HG03354 (cell line): ENCODE data around the gene MAK.
"Not testable (repeated sequence)": the region's sequence is repeated elsewhere in the genome, so short reads cannot be mapped to it uniquely, and the experiment has no call there.

Source experiments
- ATAC-seq: cut with Tn5 transposase; IDR thresholded peaks from one replicate; pipeline ENCODE4 v1.9.1; 2021; ENCODE audit warnings: mild to moderate bottlenecking; ENCODE audit not compliant: unreplicated experiment, poor library complexity, severe bottlenecking

Gene MAK, protein sequence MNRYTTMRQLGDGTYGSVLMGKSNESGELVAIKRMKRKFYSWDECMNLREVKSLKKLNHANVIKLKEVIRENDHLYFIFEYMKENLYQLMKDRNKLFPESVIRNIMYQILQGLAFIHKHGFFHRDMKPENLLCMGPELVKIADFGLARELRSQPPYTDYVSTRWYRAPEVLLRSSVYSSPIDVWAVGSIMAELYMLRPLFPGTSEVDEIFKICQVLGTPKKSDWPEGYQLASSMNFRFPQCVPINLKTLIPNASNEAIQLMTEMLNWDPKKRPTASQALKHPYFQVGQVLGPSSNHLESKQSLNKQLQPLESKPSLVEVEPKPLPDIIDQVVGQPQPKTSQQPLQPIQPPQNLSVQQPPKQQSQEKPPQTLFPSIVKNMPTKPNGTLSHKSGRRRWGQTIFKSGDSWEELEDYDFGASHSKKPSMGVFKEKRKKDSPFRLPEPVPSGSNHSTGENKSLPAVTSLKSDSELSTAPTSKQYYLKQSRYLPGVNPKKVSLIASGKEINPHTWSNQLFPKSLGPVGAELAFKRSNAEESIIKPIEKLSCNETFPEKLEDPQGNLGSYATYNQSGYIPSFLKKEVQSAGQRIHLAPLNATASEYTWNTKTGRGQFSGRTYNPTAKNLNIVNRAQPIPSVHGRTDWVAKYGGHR

DNA sequence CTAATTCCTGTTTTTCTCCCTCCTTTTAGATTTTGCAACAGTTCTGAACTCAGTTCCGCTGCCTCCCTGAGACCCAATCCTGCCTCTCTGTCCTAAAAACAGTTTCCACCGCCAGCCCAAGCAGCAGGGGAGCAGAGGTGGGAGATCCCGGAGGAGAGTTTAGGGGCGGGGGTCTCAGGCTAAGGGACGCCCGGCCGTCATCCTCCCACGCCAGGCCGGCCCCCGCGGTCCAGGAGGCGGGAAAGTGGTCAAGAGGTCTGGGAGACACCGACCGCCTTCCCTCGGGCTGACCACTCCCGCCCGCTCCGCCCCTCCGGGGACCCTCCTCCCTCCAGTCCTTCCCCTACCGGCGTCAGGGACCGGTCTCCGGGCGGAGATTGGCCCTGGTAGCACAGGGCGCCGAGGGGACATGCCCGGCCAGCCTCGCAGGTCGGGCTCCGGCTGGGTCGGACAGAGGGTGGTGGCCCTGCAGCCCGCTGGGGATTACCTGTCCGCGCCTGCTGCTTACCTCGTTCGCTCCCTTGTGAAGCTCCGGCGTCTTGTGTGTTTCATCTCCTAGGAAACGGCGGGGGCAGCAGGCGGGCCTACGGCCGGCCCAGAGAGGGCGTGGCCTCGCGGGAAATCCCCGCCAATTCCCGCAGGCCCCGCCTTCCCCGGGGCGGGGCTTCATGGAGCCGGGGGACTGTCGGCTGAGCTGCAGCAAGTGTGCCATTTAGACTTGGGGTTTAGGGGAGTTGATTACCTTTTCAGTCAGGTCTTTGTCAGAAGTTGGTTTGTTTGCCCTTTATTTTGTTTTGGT is at the start of gene MAK:
MAK (minus strand) TSS at position 545 of the 799 bp plus-strand sequence. CDS start 7,891 bp downstream, outside the sequence.
- peak; percentile 82 for ATAC-seq

DNA sequence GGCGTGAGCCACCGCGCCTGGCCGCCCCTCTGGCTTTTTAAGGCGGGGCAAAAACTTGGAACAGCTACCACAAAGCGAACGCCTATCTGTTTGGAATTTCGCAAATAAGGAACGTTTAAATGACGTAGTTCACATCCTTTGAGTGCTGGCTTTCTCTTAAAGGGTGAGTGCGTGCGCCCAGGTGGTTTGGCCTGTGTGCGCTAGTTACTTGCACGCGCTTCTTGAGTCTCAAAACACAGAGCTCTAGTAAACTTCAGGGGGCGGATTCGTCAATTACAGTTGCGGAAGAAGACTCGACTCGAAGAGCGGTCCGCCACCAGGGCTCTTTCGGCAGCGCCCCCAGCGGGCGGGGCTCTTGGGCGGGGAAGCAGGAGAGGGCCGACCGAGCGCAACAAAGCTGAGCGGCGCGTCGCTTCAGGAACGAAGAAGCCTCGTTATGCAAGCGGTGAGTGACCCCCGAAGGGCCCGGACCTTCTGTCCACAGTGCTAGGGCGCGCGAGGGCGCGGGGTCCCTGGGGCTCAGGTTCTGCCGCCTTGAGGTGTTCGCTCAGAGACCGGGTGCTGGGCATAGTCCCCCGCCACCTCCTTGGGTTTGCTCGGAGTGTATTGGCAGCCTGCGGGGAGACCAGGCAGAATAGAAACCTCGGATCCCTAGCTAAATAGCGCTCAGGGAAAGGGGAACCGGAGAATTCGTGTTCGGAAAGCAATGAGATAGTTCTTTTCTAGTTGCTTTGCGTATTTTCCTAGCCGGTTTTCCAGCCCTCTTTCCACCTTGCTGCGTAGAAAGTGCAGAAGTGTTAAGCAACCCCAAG is 48.6 kb upstream of the MAK start, which contains the start of gene SYCP2L:
SYCP2L (plus strand) TSS at position 362 of the 812 bp plus-strand sequence; CDS start at position 437, 75 bp downstream.
- ATAC-seq = peak; percentile 61

DNA sequence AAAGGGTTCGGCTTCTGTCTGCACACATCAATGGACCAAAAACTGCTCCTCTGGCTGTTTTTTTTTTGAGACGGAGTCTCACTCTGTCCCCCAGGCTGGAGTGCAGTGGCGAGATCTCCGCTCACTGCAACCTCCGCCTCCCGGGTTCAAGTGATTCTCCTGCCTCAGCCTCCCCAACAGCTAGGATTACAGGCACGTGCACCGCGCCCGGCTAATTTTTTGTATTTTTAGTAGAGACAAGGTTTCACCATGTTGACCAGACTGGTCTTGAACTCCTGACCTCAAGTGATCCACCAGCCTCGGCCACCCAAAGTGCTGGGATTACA is 48.0 kb upstream of the MAK start:
- not testable (repeated sequence) for ATAC-seq

DNA sequence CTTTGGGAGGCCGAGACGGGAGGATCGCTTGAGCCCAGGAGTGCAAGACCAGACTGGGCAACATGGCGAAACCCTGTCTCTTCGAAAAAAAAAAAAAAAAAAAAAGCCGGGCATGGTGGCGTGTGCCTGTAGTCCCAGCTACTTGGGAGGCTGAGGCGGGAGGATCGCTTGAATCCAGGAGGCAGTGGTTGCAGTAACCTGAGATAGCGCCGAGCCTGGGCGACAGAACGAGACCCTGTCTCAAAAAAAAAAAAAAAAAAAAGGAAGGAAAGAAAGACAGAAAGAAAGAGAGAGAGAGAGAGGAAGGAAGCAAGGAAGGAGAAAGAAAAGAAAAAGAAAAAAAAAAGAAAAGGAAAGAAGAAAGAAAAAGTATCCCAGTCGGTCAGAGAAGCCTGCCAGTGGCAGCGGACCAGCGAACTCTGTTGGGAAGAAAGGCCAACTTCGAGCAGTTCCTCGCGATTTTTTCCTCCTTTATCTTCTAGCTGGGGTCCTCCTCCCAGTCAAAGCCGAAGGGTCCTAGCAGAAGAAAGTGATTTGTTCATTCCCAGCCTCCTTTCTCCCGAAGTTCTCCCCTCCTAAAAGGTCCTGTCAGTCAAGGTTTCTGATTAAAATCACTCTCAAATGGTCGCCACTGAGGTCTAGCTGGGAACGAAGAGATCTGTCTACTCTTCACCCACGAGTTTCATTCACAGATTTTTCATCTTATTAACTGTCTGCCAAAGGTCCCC is 46.1 kb upstream of the MAK start:
- no peak for ATAC-seq

DNA sequence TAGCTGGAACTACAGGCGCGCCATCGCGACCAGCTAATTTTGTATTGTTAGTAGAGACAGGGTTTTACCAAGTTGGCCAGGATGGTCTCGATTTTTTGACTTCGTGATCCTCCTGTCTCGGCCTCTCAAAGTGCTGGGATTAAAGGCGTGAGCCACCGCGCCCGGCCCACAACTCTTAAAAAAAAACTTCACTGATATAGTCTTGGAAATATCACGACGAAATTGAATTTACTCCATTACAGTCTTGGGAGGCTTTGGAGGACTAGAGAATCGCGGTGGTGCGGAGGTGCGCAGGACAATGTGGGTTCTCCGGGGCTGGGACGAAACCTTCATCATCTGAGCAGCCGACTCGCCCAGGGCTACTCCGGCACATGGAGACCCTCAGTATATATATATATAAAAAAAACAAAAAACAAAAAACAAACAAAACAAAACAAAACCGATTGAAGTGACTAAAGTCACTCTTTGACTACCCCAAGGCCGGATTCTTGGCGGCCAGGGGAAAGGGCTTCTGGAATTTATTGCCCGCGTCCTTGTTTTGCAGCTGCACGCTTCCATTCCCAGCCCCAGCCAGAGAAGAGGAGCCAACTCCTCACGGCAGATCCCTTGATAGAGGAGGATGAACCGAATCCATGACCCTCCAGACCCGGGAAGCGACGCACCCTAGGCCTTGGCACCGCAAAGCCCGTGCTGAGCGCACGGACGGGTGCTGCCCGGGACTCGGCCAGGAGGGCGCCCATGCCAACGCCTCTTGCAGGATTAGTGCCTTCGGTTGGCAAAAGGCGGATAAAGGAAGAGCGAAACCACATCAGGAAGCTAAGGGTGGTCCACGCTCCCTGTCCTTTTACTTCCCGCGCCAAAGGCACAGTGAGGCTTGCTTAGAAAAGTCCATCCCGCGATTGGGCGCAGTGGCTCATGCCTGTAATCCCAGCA is 45.2 kb upstream of the MAK start:
- no peak for ATAC-seq

DNA sequence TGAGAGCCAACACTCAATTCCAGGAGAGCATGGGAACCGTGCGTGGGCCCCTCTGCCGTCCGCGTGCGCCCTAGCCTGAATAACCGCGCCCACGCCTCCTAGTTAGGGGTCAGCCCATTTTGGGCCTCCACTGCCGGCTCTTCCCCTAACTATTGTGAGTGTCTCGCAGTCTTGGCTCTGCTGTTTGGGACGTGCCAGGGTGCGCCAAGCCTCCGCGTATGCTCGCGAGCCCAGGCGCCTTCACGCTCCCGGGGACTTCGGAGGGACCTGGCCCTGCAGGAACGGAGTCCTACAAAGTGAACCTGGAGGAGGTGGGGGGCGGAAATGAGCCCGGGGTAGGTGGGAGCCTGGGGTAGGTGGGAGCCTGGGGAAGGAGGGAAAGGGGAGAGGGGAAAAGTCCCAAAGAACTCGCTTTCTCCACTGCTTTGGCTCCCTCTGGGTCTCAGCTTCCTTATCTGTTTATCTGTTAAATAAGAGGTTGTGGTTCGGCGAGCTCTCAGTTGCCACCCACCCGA is 44.4 kb upstream of the MAK start:
- no peak for ATAC-seq

DNA sequence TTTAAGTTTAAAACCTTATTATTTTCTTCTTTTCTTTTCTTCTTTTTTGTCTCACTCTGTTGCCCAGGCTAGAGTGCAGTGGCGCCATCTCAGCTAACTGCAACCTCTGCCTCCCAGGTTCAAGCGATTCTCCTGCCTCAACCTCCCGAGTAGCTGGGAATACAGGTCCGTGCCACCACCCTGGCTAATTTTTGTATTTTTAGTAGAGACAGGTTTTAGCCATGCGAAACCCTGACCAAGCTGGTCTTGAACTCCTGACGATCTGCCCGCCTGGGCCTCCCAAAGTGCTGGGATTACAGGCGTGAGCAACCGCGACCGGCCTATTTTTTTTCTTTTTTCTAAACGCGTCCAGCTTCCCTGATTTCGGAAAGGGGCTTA is 43.9 kb upstream of the MAK start:
- ATAC-seq = not testable (repeated sequence)

DNA sequence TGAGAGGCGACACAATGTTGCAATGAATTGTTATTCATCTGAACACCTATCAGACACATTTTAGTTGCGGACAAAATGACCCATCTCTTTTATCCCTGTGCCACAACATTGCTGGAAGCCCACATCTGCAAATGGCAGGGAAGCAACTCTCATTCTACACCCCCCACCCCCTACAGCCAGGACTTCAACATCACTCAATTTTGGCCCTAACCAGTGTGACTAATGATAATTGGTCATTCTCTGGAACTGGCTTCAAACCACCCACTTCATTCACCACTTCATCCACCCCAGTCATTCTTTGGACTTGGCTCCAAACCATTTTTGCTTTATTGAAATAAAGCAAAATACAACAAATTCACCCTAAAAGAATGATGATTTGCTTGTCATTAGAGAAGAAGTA is 42.0 kb upstream of the MAK start:
- no peak for ATAC-seq

DNA sequence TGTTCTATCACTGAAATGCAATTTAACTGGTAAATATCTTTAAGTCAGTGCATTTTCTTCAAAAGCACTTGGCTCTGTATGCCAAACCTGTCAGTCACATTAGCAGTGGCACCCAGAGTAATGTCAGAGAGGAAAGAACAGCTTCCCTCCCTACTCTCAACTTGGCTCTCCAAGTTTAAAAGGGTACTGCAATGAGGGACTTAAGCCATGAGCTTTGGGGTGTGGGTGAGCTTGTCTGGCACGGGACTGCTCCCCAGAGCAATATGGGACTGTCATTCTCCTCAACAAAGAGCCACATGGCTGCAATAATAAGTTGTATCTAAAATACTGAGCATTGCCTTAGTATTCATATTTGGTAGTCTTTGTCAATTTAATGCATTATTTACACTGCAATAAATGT is 39.5 kb upstream of the MAK start:
- no peak for ATAC-seq

DNA sequence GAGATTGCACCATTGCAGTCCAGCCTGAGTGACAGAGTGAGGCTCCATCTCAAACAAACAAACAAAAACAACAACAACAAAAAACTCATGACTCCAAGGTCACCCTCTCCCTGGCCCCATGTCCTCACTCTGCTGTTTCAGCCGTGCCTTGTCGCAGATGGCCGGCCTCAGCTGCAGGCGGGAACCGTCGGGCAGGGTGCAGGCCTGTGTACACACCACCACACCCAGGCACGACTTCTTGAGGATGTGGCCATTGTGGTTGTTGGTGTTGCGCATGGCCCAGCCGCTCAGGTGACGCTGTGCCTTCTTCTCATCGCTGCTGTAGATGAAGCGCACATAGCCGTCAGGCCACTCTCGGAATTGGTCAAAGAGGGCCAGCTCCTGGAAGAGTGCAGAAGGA is 38.7 kb upstream of the MAK start:
- no peak for ATAC-seq

DNA sequence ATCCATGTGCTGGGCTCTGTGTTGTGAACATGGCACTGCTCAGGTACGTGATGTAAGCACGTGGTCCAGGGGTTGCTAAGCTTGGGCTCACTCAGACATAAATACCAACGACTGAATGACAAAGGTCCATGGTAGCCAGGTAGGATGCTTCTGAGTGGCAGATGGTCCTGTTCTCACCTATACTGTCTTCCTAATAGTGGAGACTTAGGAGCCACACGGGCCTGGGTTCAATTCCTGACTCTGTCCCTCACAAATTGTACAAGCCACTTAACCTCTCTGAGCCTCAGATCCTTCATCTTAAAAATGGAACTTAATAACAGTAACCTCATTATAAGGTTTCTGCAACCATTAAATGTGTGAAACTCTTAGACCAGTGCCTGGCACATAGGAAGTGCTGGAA is 36.7 kb upstream of the MAK start:
- no peak for ATAC-seq

DNA sequence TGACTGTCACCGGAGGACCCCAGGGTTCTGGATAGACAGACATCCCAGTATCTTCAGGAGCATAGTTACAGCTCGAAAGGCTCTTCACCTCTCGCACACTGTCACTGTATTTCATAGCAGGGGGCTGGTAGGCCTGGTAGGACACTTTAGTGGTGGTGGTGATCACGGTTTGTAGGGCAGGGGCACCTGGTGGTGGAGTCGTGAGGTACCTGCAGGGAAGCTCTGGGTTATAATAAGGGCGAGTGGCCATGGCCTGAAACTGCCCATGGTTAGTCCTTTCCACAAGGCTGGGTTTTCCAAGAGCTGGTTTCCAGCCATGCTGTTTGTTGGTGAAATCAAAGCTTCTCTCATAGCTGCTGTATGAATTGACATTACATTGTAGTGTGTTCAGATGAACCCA is 35.9 kb upstream of the MAK start:
- ATAC-seq = no peak

DNA sequence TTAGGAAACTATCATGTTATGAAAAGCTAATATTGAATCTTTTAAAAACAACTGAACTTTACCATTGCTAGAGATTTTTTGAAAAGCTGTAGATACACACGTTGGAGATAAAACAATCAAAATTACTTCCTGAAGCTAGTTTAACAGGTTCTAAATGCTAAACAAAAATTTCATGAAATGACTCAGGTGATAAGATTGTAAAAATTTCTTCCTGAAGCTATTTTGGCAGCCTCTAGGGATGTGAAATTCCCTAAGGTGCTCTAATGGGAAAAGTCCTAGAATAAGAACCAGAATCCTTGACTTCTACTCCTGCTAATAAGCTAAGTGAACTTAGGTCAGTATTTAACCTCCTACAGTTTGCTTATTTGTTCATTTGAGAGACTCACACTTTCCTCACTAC is 35.0 kb upstream of the MAK start:
- ATAC-seq = no peak

DNA sequence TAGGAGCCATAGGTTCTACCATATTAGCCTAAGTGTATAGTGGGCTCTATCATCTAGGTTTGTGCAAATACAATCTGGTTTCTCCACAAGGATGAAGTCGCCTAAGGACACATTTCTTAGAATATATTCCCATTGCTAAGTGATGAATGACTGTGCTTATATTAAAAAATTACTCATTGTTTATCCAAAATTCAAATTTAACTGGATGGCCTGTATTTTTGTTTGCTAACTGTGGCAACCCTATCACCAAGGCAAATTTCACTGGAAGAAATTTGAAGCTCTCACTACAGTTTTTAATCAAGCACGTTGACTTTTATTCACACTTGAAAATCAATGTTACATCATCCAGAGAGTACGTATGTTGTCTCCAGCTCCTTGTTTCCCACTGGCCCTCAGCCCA is 29.6 kb upstream of the MAK start:
- ATAC-seq = no peak

DNA sequence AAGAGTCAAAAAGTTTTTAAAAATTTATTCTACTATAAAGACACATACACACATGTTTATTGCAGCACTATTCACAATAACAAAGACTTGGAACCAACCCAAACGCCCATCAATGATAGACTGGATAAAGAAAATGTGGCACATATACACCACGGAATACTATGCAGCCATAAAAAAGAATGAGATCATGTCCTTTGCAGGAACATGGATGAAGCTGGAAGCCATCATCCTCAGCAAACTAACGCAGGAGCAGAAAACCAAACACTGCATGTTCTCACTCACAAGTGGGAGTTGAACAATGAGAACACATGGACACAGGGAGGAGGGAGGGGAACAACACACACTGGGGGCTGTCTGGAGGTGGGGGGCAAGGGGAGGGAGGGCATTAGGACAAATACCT is 28.4 kb upstream of the MAK start:
- ATAC-seq = not testable (repeated sequence)

DNA sequence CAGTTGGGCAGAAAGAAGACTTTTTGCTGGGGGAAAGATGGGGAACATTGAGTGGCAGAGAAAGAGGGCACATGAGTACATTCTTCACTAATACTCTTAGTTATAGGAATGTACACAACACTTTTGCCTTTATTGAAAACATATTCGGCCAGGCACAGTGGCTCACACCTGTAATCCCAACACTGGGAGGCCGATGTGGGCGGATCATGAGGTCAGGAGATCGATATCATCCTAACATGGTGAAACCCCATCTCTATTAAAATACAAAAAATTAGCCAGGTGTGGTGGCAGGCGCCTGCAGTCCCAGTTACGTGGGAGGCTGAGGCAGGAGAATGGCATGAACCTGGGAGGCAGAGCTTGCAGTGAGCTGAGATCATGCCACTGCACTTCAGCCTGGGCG is 24.7 kb upstream of the MAK start:
- not testable (repeated sequence) for ATAC-seq

DNA sequence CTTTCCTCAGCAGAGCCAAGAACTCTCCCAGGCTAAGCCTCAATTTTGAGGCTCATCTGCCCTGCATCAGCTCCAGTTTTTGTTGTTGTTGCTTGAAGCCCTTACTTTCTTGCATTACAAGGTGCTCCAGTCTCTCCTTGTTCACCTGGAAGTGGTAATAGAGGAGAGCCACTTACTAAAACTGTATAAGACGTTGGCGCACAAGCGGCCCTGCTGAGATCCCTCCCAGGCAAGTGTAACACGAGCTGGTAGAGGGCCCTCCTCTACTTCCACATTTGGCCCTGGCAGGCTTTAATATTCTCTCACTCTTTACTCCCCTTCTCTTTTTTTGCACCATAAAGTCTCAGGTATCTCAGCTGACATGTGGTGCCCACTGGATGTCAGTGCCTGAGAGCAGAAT is 24.0 kb upstream of the MAK start:
- ATAC-seq = no peak

DNA sequence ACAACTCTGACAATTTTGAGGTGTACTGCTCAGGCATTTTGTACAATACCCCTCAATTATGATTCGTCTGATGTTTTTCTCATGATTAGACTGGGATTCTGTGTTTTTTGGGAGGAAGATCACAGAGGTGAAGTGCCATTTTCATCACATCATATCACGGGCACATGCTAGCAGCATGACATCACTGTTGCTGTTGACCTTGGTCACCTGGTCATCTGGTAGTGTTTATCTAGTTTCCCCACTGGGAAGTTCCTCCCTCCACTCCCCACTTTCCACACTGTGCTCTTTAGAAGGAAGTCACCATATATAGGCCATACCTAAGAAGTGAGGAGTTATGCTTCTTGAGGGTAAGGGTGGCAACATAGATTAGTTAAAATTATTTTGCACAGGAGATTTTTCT is 22.7 kb upstream of the MAK start:
- no peak for ATAC-seq
